DOHH2 (cell line): ENCODE data around the gene TSPAN11.

Source experiments
- H3F3A ChIP-seq: fragments of 200-600 bp; sonication (generic), shearing (Covaris generic); 2 replicates; pipeline ENCODE4 v1.6.0; 2016; ENCODE audit warnings: antibody characterized with exemption, mild to moderate bottlenecking; ENCODE audit not compliant: control insufficient read depth, insufficient read depth
- H3K27ac ChIP-seq: fragments of 200-600 bp; sonication (generic); 2 replicates; pipeline ENCODE4 v1.5.1; 2014; ENCODE audit warnings: low read depth, mild to moderate bottlenecking, low read length, moderate library complexity
- H3K27me3 ChIP-seq: fragments of 200-600 bp; sonication (generic); 2 replicates; pipeline ENCODE4 v1.6.1; 2014; ENCODE audit warnings: mild to moderate bottlenecking, low read length, mixed read lengths; ENCODE audit not compliant: control insufficient read depth
- H3K36me3 ChIP-seq: fragments of 200-600 bp; sonication (generic); 2 replicates; pipeline ENCODE4 v1.6.1; 2014; ENCODE audit warnings: mild to moderate bottlenecking, low read length, moderate library complexity, mixed read lengths; ENCODE audit not compliant: control insufficient read depth
- H3K4me1 ChIP-seq: fragments of 200-600 bp; sonication (generic); 2 replicates; pipeline ENCODE4 v1.6.1; 2014; ENCODE audit warnings: mild to moderate bottlenecking, low read length, mixed read lengths; ENCODE audit not compliant: control insufficient read depth
- H3K4me2 ChIP-seq: fragments of 200-600 bp; sonication (generic); 2 replicates; pipeline ENCODE4 v1.6.0; 2014; ENCODE audit warnings: mild to moderate bottlenecking, low read length, moderate library complexity
- H3K4me3 ChIP-seq: fragments of 200-600 bp; sonication (generic); 2 replicates; pipeline ENCODE4 v1.5.1; 2014; ENCODE audit warnings: mild to moderate bottlenecking, low read length, mixed read lengths
- H3K79me2 ChIP-seq: fragments of 200-600 bp; sonication (generic); 2 replicates; pipeline ENCODE4 v1.6.1; 2014; ENCODE audit warnings: mild to moderate bottlenecking, low read length, mixed read lengths; ENCODE audit not compliant: control insufficient read depth
- H3K9me2 ChIP-seq: fragments of 200-600 bp; sonication (generic); replicated peaks from 2 replicates; pipeline ENCODE4 v1.6.1; 2014; ENCODE audit warnings: mild to moderate bottlenecking, low read length, mixed read lengths; ENCODE audit not compliant: control insufficient read depth
- H3K9me3 ChIP-seq: fragments of 200-600 bp; sonication (generic); 2 replicates; pipeline ENCODE4 v1.6.1; 2014; ENCODE audit warnings: antibody characterized with exemption, low read length, mixed read lengths; ENCODE audit not compliant: control insufficient read depth, insufficient read depth
- H4K20me1 ChIP-seq: fragments of 200-600 bp; sonication (generic); 2 replicates; pipeline ENCODE4 v1.6.0; 2014; ENCODE audit warnings: low read depth, mild to moderate bottlenecking, antibody characterized with exemption, low read length, moderate library complexity; ENCODE audit not compliant: control insufficient read depth, insufficient read depth
- CTCF ChIP-seq: fragments of 200-600 bp; sonication (generic); IDR thresholded peaks from one replicate; pipeline ENCODE4 v1.5.1; 2014; ENCODE audit warnings: antibody characterized with exemption, mild to moderate bottlenecking, low read depth, low read length; ENCODE audit not compliant: poor library complexity, severe bottlenecking
- EZH2phosphoT487 ChIP-seq: fragments of 200-600 bp; sonication (generic); IDR thresholded peaks from 2 replicates; pipeline ENCODE4 v1.6.1; 2017; ENCODE audit warnings: borderline replicate concordance, mild to moderate bottlenecking, antibody characterized with exemption, low read length, moderate library complexity, mixed read lengths

The TSPAN11 gene

GRCh38 chr12:30964896-30965612 is 38.5 kb downstream of the TSPAN11 start:
- Histone ChIP-seq H3K36me3 (no peaks in the 10 kb centered on the region), H4K20me1 (no peaks in the 10 kb centered on the region), H3K4me1 (no peaks in the 10 kb centered on the region), H3K4me3 (no peak overlapping the region), H3K4me2 (no peak overlapping the region), H3K79me2 (no peaks in the 10 kb centered on the region), H3K9me2 (no peaks in the 10 kb centered on the region), H3K9me3 (no peaks in the 10 kb centered on the region), H3K27me3 (no peaks in the 10 kb centered on the region; the same call in 1 of the 2 replicates), H3K27ac (no peak overlapping the region), H3F3A (no peaks in the 10 kb centered on the region)
- TF ChIP-seq EZH2phosphoT487 (no peak), CTCF (no peak)

GRCh38 chr12:30965613-30965985 is 39.1 kb downstream of the TSPAN11 start:
- Histone ChIP-seq H3K27me3 (no peaks in the 10 kb centered on the region; the same call in 1 of the 2 replicates), H3K36me3 (no peaks in the 10 kb centered on the region), H4K20me1 (no peaks in the 10 kb centered on the region), H3F3A (no peaks in the 10 kb centered on the region), H3K79me2 (no peaks in the 10 kb centered on the region), H3K9me2 (no peaks in the 10 kb centered on the region), H3K27ac (no peak overlapping the region), H3K4me3 (no peak overlapping the region), H3K4me1 (no peaks in the 10 kb centered on the region), H3K4me2 (no peak overlapping the region), H3K9me3 (no peaks in the 10 kb centered on the region)
- TF ChIP-seq EZH2phosphoT487 (no peak), CTCF (no peak)

GRCh38 chr12:30967026-30967425 is 40.5 kb downstream of the TSPAN11 start:
- no peaks in the 10 kb centered on the region for H3K9me3 ChIP-seq
- no peaks in the 10 kb centered on the region for H3K4me1 ChIP-seq
- H3K36me3 ChIP-seq = no peaks in the 10 kb centered on the region
- no peaks in the 10 kb centered on the region for H3K79me2 ChIP-seq
- H3K4me3 ChIP-seq = no peak overlapping the region
- no peak overlapping the region for H3K27ac ChIP-seq
- H3K27me3 ChIP-seq = no peaks in the 10 kb centered on the region
- H4K20me1 ChIP-seq = no peaks in the 10 kb centered on the region
- no peaks in the 10 kb centered on the region for H3K9me2 ChIP-seq
- H3K4me2 ChIP-seq = no peak overlapping the region
- H3F3A ChIP-seq = no peaks in the 10 kb centered on the region
- TF ChIP-seq CTCF (no peak), EZH2phosphoT487 (no peak)
